HG03045 (cell line): ENCODE data around the gene ZNF716.
"Not testable (repeated sequence)": the region's sequence is repeated elsewhere in the genome, so short reads cannot be mapped to it uniquely, and the experiment has no call there.

Experiments
- ATAC-seq: cut with Tn5 transposase; IDR thresholded peaks from one replicate; pipeline ENCODE4 v1.9.1; 2021; ENCODE audit warnings: mild to moderate bottlenecking, moderate library complexity; ENCODE audit not compliant: unreplicated experiment

ZNF716 gene

GRCh38 chr7:57449904-57450303, at the start of gene ZNF716:
ZNF716 (plus strand) TSS chr7:57450177; CDS start chr7:57450289, 112 bp downstream.
- no peak for ATAC-seq

- ATAC-seq = no peak
Measured at GRCh38 chr7:57400531-57401155, 49.3 kb upstream of the ZNF716 start.

- ATAC-seq = not testable (repeated sequence)
Measured at GRCh38 chr7:57403051-57403450, 46.9 kb upstream of the ZNF716 start.

- ATAC-seq = no peak
Measured at GRCh38 chr7:57403601-57404342, 46.2 kb upstream of the ZNF716 start.

- ATAC-seq = no peak
Measured at GRCh38 chr7:57404343-57404966, 45.5 kb upstream of the ZNF716 start.

GRCh38 chr7:57404967-57405421, 45.0 kb upstream of the ZNF716 start:
- ATAC-seq = no peak

- ATAC-seq = no peak
Measured at GRCh38 chr7:57407125-57407524, 42.9 kb upstream of the ZNF716 start.

- no peak for ATAC-seq
Measured at GRCh38 chr7:57412168-57412567, 37.8 kb upstream of the ZNF716 start.

GRCh38 chr7:57412618-57413017, 37.4 kb upstream of the ZNF716 start:
- ATAC-seq = no peak

GRCh38 chr7:57413529-57414398, 36.2 kb upstream of the ZNF716 start:
- no peak for ATAC-seq

- ATAC-seq = no peak
Measured at GRCh38 chr7:57414415-57414814, 35.6 kb upstream of the ZNF716 start.

GRCh38 chr7:57414852-57415251, 35.1 kb upstream of the ZNF716 start:
- ATAC-seq = no peak

- no peak for ATAC-seq
Measured at GRCh38 chr7:57415326-57415725, 34.7 kb upstream of the ZNF716 start.

GRCh38 chr7:57415730-57416129, 34.2 kb upstream of the ZNF716 start:
- ATAC-seq = no peak

- no peak for ATAC-seq
Measured at GRCh38 chr7:57416601-57417358, 33.2 kb upstream of the ZNF716 start.

- ATAC-seq = no peak
Measured at GRCh38 chr7:57417736-57418135, 32.2 kb upstream of the ZNF716 start.

GRCh38 chr7:57423768-57424167, 26.2 kb upstream of the ZNF716 start:
- no peak for ATAC-seq

GRCh38 chr7:57424515-57425238, 25.3 kb upstream of the ZNF716 start:
- no peak for ATAC-seq

GRCh38 chr7:57425239-57425944, 24.6 kb upstream of the ZNF716 start:
- no peak for ATAC-seq
